ENCODE data around the gene GPR137. TPM values are rescaled to one million over a fixed set of nuclear protein-coding genes. Genes with fewer than 3 reads are reported as not detected.

GPR137 gene
- total and polyA plus RNA-seq, 10 of the 15 experiments (the other 5 are each of a cell fraction or from before 2014, with no cell fraction given): 0.37 to 29.2 (median 13.8) TPM

- TF ChIP-seq MLLT1 (IDR thresholded peaks at IDR 0.05) (peak; percentile 79), MEF2B (IDR thresholded peaks at IDR 0.05; ENCODE audit: partially characterized antibody, poor library complexity, severe bottlenecking) (no peak), ATF3 (IDR thresholded peaks at IDR 0.05; ENCODE audit: borderline replicate concordance, extremely low read depth, low read depth, low read length) (no peak; the same call in 1 of the 2 replicates), NR2C2 (IDR thresholded peaks at IDR 0.05; ENCODE audit: borderline replicate concordance, control insufficient read depth, insufficient read length, low read depth) (no peak), BACH1 (IDR thresholded peaks at IDR 0.05; ENCODE audit: borderline replicate concordance) (peak; percentile 53; the same call in 1 of the 2 replicates), SREBF2 (IDR thresholded peaks at IDR 0.05; ENCODE audit: low read length) (peak; percentile 70), CREB1 (IDR thresholded peaks at IDR 0.05; ENCODE audit: low read depth) (peak; percentile 94), WRNIP1 (IDR thresholded peaks at IDR 0.05; ENCODE audit: borderline replicate concordance, low read depth, low read length) (no peak), NFIC (IDR thresholded peaks at IDR 0.05; ENCODE audit: low read depth, low read length) (peak; percentile 64; the same call in 1 of the 2 replicates), USF1 (IDR thresholded peaks at IDR 0.05; ENCODE audit: borderline replicate concordance, extremely low read length, insufficient read depth, low read depth, low read length) (peak; percentile 76), MTA2 (IDR thresholded peaks at IDR 0.05; ENCODE audit: low read depth) (peak; percentile 28; the same call in 1 of the 2 replicates), SMAD1 (IDR thresholded peaks at IDR 0.05; ENCODE audit: low read depth, partially characterized antibody) (peak; percentile 73), FOXK2 (IDR thresholded peaks at IDR 0.05) (no peak), RBBP5 (conservative IDR thresholded peaks at IDR 0.05) (no peak), YY1 (IDR thresholded peaks at IDR 0.05; ENCODE audit: low read depth, low read length) (peak; percentile 40; the same call in 1 of the 2 replicates), E2F4 (IDR thresholded peaks at IDR 0.05; ENCODE audit: low read depth, low read length) (no peak), MTA3 (IDR thresholded peaks at IDR 0.05; ENCODE audit: borderline replicate concordance, low read length) (0 out of 2 replicates have a peak, but pooled peaks have one; percentile 8), NFXL1 (IDR thresholded peaks at IDR 0.05; ENCODE audit: borderline replicate concordance) (no peak), TCF3 (IDR thresholded peaks at IDR 0.05; ENCODE audit: borderline replicate concordance, insufficient read depth, low read depth, low read length) (0 out of 2 replicates have a peak, but pooled peaks have one; percentile 24), JUND (IDR thresholded peaks at IDR 0.05; ENCODE audit: low read depth, low read length) (no peak), SMAD5 (IDR thresholded peaks at IDR 0.05; ENCODE audit: low read depth) (peak; percentile 75), BMI1 (IDR thresholded peaks at IDR 0.05; ENCODE audit: borderline replicate concordance) (no peak), E2F8 (IDR thresholded peaks at IDR 0.05; ENCODE audit: low read depth, partially characterized antibody) (peak; percentile 87)
These were observed 31.8 kb downstream of the GPR137 start, which contains the start of gene TRMT112 (continued) for GRCh38 chr11:64317325-64317960.
